SK-N-MC (cell line): ENCODE measurements around the gene CIAO2B.

Source experiments
- EZH2 ChIP-seq: fragments of 200-600 bp; sonication (generic); IDR thresholded peaks from one replicate; pipeline ENCODE4 v1.6.1; 2017; ENCODE audit warnings: antibody characterized with exemption
- POLR2AphosphoS5 ChIP-seq: IDR thresholded peaks from 2 replicates; pipeline ENCODE4 v1.6.1; 2012; ENCODE audit warnings: mild to moderate bottlenecking, low read depth, low read length, borderline replicate concordance

DNA sequence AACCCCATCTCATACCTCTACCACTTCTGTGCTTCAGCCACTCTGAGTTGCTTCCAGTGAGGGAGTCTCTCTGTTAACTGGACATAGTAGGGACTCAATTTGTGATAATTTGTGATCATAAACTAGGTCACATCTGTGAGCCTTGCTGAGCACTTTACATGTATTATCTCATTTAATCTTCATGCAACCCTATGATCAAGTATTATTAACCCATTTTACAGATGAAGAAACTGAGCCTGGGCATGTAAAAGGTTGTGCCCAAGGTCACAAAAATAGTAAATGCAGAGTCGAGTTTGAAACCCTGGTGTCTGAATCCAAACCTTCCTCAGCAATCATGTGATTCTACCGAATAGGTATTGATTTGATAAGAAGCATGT is 35.3 kb downstream of the CIAO2B start:
- TF ChIP-seq POLR2AphosphoS5 (no peak), EZH2 (no peak)
